Erythroblast (primary cell): Measurements from ENCODE around the gene PACSIN1.
A peak's percentile ranks its signal among the peaks of the same experiment; 100 is the strongest.

Experiments
- DNase-seq, 2 experiments: peaks; one replicate each; lab custom pipeline; 2025; lab: John Stamatoyannopoulos, UW
- GATA1 ChIP-seq: IDR thresholded peaks from 2 replicates; pipeline ENCODE4 v1.6.1; 2011; ENCODE audit warnings: low read depth, mild to moderate bottlenecking, control low read depth, low read length, moderate library complexity
- POLR2A ChIP-seq: IDR thresholded peaks from 2 replicates; pipeline ENCODE4 v1.6.1; 2011; ENCODE audit warnings: mild to moderate bottlenecking, low read length

Gene PACSIN1

GRCh38 chr6:34510299-34510698 is 44.4 kb downstream of the PACSIN1 start:
- TF ChIP-seq GATA1 (no peak), POLR2A (no peak)
- DNase-seq, result no peak

GRCh38 chr6:34511214-34511914 is 45.5 kb downstream of the PACSIN1 start:
- TF ChIP-seq GATA1 (no peak), POLR2A (no peak)
- no peak for DNase-seq

GRCh38 chr6:34511915-34512737 is 46.2 kb downstream of the PACSIN1 start:
- TF ChIP-seq POLR2A, result no peak
- no peak for TF ChIP-seq GATA1
- no peak for DNase-seq

- no peak for TF ChIP-seq POLR2A
- TF ChIP-seq GATA1, result no peak
- no peak for DNase-seq
Observed at GRCh38 chr6:34512738-34513115, 46.9 kb downstream of the PACSIN1 start.

GRCh38 chr6:34513646-34514045 is 47.8 kb downstream of the PACSIN1 start:
- TF ChIP-seq POLR2A (no peak), GATA1 (no peak)
- no peak for DNase-seq

GRCh38 chr6:34514112-34514511 is 48.2 kb downstream of the PACSIN1 start:
- no peak for DNase-seq
- TF ChIP-seq POLR2A (no peak), GATA1 (no peak)

GRCh38 chr6:34514593-34515472 is 49.0 kb downstream of the PACSIN1 start:
- TF ChIP-seq POLR2A, result no peak
- no peak for TF ChIP-seq GATA1
- peak; percentile 40 to 55 for DNase-seq

- TF ChIP-seq POLR2A (no peak), GATA1 (no peak)
- no peak for DNase-seq
Observed at GRCh38 chr6:34515473-34516387, 49.9 kb downstream of the PACSIN1 start.

GRCh38 chr6:34516391-34517324 is 50.8 kb downstream of the PACSIN1 start:
- TF ChIP-seq GATA1, result no peak
- TF ChIP-seq POLR2A, result no peak
- DNase-seq, result no peak

GRCh38 chr6:34517461-34517881 is 51.6 kb downstream of the PACSIN1 start:
- DNase-seq, result peak; percentile 56 to 85
- no peak for TF ChIP-seq GATA1
- no peak for TF ChIP-seq POLR2A

GRCh38 chr6:34517966-34518365 is 52.1 kb downstream of the PACSIN1 start:
- TF ChIP-seq GATA1 (no peak), POLR2A (no peak)
- DNase-seq, result no peak
